Right lobe of liver (tissue), 4 donors: Measurements from ENCODE around the gene SUSD1.

Experiments used
- POLR2A ChIP-seq: fragments of 450-650 bp; IDR thresholded peaks from one replicate; pipeline ENCODE4 v1.6.1; 2017; ENCODE audit warnings: antibody characterized with exemption, mild to moderate bottlenecking
- TF ChIP-seq, protein P1 (sequence below), 4 donors: fragments of 200-600 bp in 3 of 4; fragments of 450-650 bp in 1 of 4; IDR thresholded peaks; one replicate each; pipeline versions ENCODE4 v1.5.1 to v1.8.0; 2016 to 2022; ENCODE audit warnings: antibody characterized with exemption in 4 of 4, mild to moderate bottlenecking in 2 of 4
- donor health status: DM: no; HTN: no; CAD: no.
- donor health status: DM: no; HTN: no; CAD: no.
- donor health status: DM: no; HTN: yes; CAD: no.

DNA sequence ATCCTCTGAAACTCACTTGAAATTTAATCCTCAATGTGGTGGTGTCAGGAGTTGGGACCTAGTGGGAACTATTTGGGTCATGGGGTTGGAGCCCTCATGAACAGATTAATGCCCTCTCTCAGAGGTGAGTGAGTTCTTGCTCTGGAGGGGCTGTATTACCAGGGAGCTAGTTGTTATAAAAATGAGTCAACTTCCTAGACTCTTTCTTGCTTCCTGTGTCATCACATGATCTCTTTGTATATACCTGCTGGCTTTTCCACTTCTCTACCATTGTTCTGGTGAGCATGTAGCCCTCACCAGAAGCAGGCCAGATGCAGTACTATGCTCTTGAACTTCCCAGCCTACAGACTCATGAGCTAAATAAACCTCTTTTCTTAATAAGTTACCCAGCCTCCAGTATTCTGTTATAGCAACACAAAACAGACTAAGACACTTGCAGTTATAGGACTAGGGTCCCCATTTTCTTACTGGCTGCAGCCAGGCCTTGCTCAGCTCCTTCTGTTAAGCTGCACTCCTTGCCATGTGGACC is 127.5 kb downstream of the SUSD1 start:
- TF ChIP-seq, protein P1, sequence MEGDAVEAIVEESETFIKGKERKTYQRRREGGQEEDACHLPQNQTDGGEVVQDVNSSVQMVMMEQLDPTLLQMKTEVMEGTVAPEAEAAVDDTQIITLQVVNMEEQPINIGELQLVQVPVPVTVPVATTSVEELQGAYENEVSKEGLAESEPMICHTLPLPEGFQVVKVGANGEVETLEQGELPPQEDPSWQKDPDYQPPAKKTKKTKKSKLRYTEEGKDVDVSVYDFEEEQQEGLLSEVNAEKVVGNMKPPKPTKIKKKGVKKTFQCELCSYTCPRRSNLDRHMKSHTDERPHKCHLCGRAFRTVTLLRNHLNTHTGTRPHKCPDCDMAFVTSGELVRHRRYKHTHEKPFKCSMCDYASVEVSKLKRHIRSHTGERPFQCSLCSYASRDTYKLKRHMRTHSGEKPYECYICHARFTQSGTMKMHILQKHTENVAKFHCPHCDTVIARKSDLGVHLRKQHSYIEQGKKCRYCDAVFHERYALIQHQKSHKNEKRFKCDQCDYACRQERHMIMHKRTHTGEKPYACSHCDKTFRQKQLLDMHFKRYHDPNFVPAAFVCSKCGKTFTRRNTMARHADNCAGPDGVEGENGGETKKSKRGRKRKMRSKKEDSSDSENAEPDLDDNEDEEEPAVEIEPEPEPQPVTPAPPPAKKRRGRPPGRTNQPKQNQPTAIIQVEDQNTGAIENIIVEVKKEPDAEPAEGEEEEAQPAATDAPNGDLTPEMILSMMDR (IDR thresholded peaks at IDR 0.05), result no peak
- no peak for TF ChIP-seq POLR2A
